Heart left ventricle (tissue), 16 donors: Measurements from ENCODE around the gene REXO5. TPM values are rescaled to one million over a fixed set of nuclear protein-coding genes. Genes with fewer than 3 reads are reported as not detected.
A peak's percentile ranks its signal among the peaks of the same experiment; 100 is the strongest.

ENCODE experiments used
- ATAC-seq, 4 donors: fragments of 200-7000 bp; cut with Tn5 transposase; one replicate each; pipeline ENCODE4 v1.9.1; 2020 to 2022; ENCODE audit warnings: moderate library complexity in 4 of 4, mild to moderate bottlenecking in 3 of 4, moderate number of reproducible peaks in 1 of 4
- DNase-seq, 5 donors: peaks; one replicate each; pipeline ENCODE4 v3.0.0-alpha.2; 2020
- H3K27ac ChIP-seq, 12 donors: fragments of 200-600 bp; sonication (generic) in 4 of 12; one replicate each; pipeline versions ENCODE4 v1.5.0 to v1.8.0; 2016 to 2022; ENCODE audit warnings: mild to moderate bottlenecking in 2 of 12
- H3K27me3 ChIP-seq, 9 donors: fragments of 200-600 bp; sonication (generic) in 2 of 9; one replicate each; pipeline versions ENCODE4 v1.5.1 to v1.8.0; 2016 to 2022; ENCODE audit warnings: mild to moderate bottlenecking in 3 of 9
- H3K36me3 ChIP-seq, 9 donors: fragments of 200-600 bp; sonication (generic) in 2 of 9; one replicate each; pipeline versions ENCODE4 v1.5.0 to v1.8.0; 2018 to 2022; ENCODE audit warnings: mild to moderate bottlenecking in 2 of 9
- H3K4me1 ChIP-seq, 12 donors: fragments of 200-600 bp; sonication (generic) in 4 of 12; one replicate each; pipeline versions ENCODE4 v1.5.0 to v1.8.0; 2016 to 2022; ENCODE audit warnings: mild to moderate bottlenecking in 3 of 12
- H3K4me3 ChIP-seq, 12 donors: fragments of 200-600 bp; sonication (generic) in 4 of 12; one replicate each; pipeline versions ENCODE4 v1.5.0 to v1.8.0; 2017 to 2022; ENCODE audit warnings: mild to moderate bottlenecking in 9 of 12, moderate library complexity in 4 of 12
- H3K9me3 ChIP-seq, 12 donors: fragments of 200-600 bp; sonication (generic) in 4 of 12; one replicate each; pipeline versions ENCODE4 v1.5.0 to v1.8.0; 2016 to 2022; ENCODE audit warnings: mild to moderate bottlenecking in 1 of 12
- POLR2A ChIP-seq, 2 donors: fragments of 450-650 bp; IDR thresholded peaks; one replicate each; pipeline ENCODE4 v1.6.1; 2017; ENCODE audit warnings: antibody characterized with exemption in 2 of 2, mild to moderate bottlenecking in 2 of 2, moderate library complexity in 2 of 2
- WGBS, 4 donors: extraction: QIAGEN DNeasy Blood & Tissue Kit in 2 of 4; methylation state at CpG; one replicate each; pipeline versions ENCODE4 v1.1.5 to v1.1.7; 2013 to 2018; 5-methylcytosine and 5-hydroxymethylcytosine counted together
- intact Hi-C, 10 donors: fragments of 100-400 bp; cut with DNase I; formaldehyde crosslinking; loops; one replicate each; pipeline versions ENCODE4 v1.11.1 to v1.14.2; 2022
- polyA plus RNA-seq, 2 donors: library from polyadenylated mRNA; stranded (reverse); fragments of 200-250 nt; gene quantifications; one replicate each; pipeline ENCODE4 v1.2.3, GENCODE V29; 2013
- total RNA-seq, 9 donors: library from RNA; depleted of rRNA in 2 of 9; stranded (reverse); fragments of >200 nt in 2 of 9; fragmentation: NEBNext Ultra II Directional in 3 of 9; extraction: Animal tissue kit (Norgen Biotek cat#: 25700) in 3 of 9; gene quantifications; one replicate each; pipeline versions ENCODE4 v1.1.0 to v1.2.4, GENCODE V29; 2016 to 2023
- TF ChIP-seq, protein P1 (sequence below), 12 donors: fragments of 200-600 bp; sonication (generic) in 4 of 12; IDR thresholded peaks; one replicate each; pipeline versions ENCODE4 v1.5.0 to v1.8.0; 2018 to 2022; ENCODE audit warnings: antibody characterized with exemption in 12 of 12, mild to moderate bottlenecking in 5 of 12
- donor health status: ischemic (EF 13 %, LVEDD 7.1; RV severe dilation, severe dysfunction).
- donor health status: healthy with polysubstance abuse.
- donor health status: DM: no; HTN: yes; CAD: no.
- donor health status: DM: no; HTN: no; CAD: no.
- donor health status: ischemic (EF 25% LVEDD 6.9; RV normal size, moderate dysfunction).
- donor health status: ischemic (EF 25% LVEDD 5.7; RV mildly dilated, moderate dysfunction).
- donor health status: healthy.
- donor health status: DM: yes; HTN: yes; CAD: no.
- donor health status: ischemic (EF 35%, LVEDD 5.7; RV mildly dilated, moderate dysfunction).
- donor health status: nonischemic (EF 11% LVEDD 7.7; RV severe dilation, severe dysfunction).
- donor health status: DM: yes; HTN: yes; CAD: no.
- donor health status: PGD.
- donor health status: ischemic (EF 29% LVEDD 5.4; RV normal size, mild dysfunction).
- donor health status: nonischemic (EF 23%, LVEDD 6.1; RV moderate dilation, normal function).

Gene REXO5
- total and polyA plus RNA-seq, 11 donors, result 1.6 to 7.5 (median 3.5) TPM

DNA sequence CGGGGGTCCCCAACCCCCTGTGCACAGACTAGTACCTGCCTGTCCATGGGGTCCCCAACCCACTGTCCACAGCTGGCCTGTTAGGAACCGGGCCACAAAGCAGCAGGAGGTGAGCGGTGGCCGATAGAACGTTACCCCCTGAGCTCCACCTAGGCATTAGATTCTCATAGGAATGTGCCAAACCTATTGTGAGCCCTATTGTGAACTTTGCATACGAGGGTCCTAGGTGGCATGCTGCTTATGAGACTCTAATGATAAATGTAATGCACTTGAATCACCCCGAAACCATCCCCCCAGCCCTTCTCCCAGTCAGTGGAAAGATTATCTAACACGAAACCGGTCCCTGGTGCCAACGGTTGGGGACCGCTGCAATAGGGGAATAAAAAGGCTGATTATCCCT, 1.5 kb downstream of the REXO5 start:
- H3K4me1 ChIP-seq, result peaks cover 0 to 25% (median 11%) of the 10 kb centered on the region in 12 donors
- peaks cover 0 to 6% (median 0%) of the 10 kb centered on the region in 9 donors for H3K36me3 ChIP-seq
- intact Hi-C loops, result loop anchor here in 4 of 10 donors (2.0 to 5.0 kb wide), 5 partner anchors 39 to 274 kb away; partner anchors contain the start of genes DCUN1D3 (in 1 of the 4) and LYRM1 (in 1 of the 4)
- 92 to 96% (median 93%) methylated on average over 11 of the region's 11 CpGs for WGBS, 4 donors
- H3K4me3 ChIP-seq, result peak overlapping the region in 1 of 12 donors; percentile 84
- H3K27me3 ChIP-seq, result no peaks in the 10 kb centered on the region
- no peaks in the 10 kb centered on the region for H3K9me3 ChIP-seq
- TF ChIP-seq, protein P1, sequence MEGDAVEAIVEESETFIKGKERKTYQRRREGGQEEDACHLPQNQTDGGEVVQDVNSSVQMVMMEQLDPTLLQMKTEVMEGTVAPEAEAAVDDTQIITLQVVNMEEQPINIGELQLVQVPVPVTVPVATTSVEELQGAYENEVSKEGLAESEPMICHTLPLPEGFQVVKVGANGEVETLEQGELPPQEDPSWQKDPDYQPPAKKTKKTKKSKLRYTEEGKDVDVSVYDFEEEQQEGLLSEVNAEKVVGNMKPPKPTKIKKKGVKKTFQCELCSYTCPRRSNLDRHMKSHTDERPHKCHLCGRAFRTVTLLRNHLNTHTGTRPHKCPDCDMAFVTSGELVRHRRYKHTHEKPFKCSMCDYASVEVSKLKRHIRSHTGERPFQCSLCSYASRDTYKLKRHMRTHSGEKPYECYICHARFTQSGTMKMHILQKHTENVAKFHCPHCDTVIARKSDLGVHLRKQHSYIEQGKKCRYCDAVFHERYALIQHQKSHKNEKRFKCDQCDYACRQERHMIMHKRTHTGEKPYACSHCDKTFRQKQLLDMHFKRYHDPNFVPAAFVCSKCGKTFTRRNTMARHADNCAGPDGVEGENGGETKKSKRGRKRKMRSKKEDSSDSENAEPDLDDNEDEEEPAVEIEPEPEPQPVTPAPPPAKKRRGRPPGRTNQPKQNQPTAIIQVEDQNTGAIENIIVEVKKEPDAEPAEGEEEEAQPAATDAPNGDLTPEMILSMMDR (IDR thresholded peaks at IDR 0.05), result no peak
- no peak for TF ChIP-seq POLR2A (IDR thresholded peaks at IDR 0.05)
- no peak for ATAC-seq
- no peak overlapping the region for H3K27ac ChIP-seq
- no peak for DNase-seq

DNA sequence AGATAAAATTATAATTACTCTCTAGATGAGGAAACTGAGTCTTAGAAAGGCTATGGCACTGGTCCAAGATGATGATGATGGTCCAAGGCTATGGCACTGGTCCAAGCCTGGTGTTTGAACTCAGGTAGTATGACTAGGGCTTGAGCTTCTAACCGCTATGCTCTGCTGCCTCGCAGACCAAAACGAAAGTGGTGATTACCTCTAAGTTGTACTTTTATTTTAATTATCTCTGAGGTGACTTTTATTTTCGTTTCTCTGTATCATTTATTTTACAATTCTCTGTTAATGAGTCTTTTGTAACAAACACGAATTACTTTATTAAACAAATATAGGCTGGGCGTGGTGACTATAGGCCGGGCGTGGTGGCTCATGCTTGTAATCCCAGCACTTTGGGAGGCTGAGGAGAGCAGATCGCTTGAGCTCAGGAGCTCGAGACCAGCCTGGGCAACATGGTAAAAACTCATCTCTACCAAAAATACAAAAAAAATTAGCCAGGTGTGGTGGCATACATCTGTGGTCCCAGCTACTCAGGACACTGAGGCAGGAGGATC, 5.6 kb downstream of the REXO5 start:
- intact Hi-C loops, result no loop called here
- WGBS, 4 donors, result 94 to 96% (median 95%) methylated on average over 10 of the region's 10 CpGs

DNA sequence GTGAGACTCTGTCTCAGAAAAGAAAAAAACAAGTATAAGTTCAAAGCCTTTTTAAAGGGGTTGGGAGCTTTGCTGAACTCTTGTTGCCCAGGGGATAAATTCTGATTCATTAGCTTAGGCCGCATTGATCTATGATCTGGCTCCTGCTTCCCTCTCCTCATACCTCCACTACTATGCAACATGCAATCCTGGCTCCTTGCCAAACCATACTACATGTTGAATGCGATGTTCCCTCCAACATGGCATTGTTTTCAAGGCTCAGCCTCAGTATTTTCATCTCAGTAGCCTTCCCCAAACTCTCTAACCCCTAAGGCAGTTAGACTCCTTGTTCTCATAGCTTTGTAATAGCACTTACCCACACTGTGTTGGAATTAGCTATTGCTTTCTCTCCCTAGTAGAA, 6.2 kb downstream of the REXO5 start:
- TF ChIP-seq, protein P1 (IDR thresholded peaks at IDR 0.05), result no peak
- TF ChIP-seq POLR2A (IDR thresholded peaks at IDR 0.05), result no peak
- 78 to 84% (median 82%) methylated on average over 2 of the region's 2 CpGs for WGBS, 4 donors
- no peaks in the 10 kb centered on the region for H3K9me3 ChIP-seq
- intact Hi-C loops, result no loop called here
- H3K4me1 ChIP-seq, result peaks cover 0 to 4% (median 0%) of the 10 kb centered on the region in 12 donors
- no peak overlapping the region for H3K4me3 ChIP-seq
- no peak overlapping the region for H3K27ac ChIP-seq
- H3K27me3 ChIP-seq, result no peaks in the 10 kb centered on the region
- H3K36me3 ChIP-seq, result peaks cover 0 to 7% (median 0%) of the 10 kb centered on the region in 9 donors
- DNase-seq, result no peak
- ATAC-seq, result no peak

More for the DNA sequence above, 5.6 kb downstream of the REXO5 start:
- no peak overlapping the region for H3K4me3 ChIP-seq
- H3K9me3 ChIP-seq, result no peaks in the 10 kb centered on the region
- H3K36me3 ChIP-seq, result peaks cover 0 to 7% (median 0%) of the 10 kb centered on the region in 9 donors
- no peak for ATAC-seq
- H3K27me3 ChIP-seq, result no peaks in the 10 kb centered on the region
- H3K4me1 ChIP-seq, result peaks cover 0 to 9% (median 4%) of the 10 kb centered on the region in 12 donors
- H3K27ac ChIP-seq, result no peak overlapping the region
- DNase-seq, result no peak
- TF ChIP-seq, protein P1 (IDR thresholded peaks at IDR 0.05), result no peak
- no peak for TF ChIP-seq POLR2A (IDR thresholded peaks at IDR 0.05)

DNA sequence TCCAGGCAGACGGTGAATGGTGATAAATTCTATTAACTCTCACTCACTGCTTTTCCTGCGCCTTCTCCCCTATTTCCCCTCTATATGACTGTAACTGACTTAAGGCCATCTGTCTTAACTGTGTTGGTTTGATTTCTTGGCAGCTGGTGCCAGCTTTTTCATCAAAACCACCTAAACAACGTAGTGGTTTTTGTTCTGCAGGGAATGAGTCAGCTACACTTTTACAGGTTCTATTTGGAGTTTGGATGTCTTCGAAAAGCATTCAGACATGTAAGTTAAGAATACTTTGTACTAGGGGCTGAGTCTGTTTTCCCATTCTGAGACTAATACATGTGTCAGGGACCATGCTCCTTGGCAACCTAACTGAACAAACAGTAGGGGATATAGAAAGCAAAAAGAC, 8.5 kb downstream of the REXO5 start:
- H3K9me3 ChIP-seq, result no peaks in the 10 kb centered on the region
- H3K4me1 ChIP-seq, result no peaks in the 10 kb centered on the region
- H3K27ac ChIP-seq, result no peak overlapping the region
- H3K27me3 ChIP-seq, result no peaks in the 10 kb centered on the region
- peaks cover 0 to 7% (median 0%) of the 10 kb centered on the region in 9 donors for H3K36me3 ChIP-seq
- intact Hi-C loops, result loop anchor here in 1 of 10 donors (2.0 kb wide), 1 partner anchor 64 kb away; no protein-coding TSS in a partner anchor
- DNase-seq, result no peak
- no peak for TF ChIP-seq POLR2A (IDR thresholded peaks at IDR 0.05)
- TF ChIP-seq, protein P1 (IDR thresholded peaks at IDR 0.05), result no peak
- no peak overlapping the region for H3K4me3 ChIP-seq
- WGBS, 4 donors, result 84 to 91% (median 87%) methylated on average over 4 of the region's 4 CpGs
- no peak for ATAC-seq
